AML-193 (cell line): ENCODE results near the gene CCR9.
"Not testable (repeated sequence)": the region's sequence is repeated elsewhere in the genome, so short reads cannot be mapped to it uniquely, and the experiment has no call there.

Experiments
- DNase-seq, 2 experiments: peaks; one replicate each; lab custom pipeline; 2025; lab: John Stamatoyannopoulos, UW

Gene CCR9

GRCh38 chr3:45885979-45886705 lies at the start of gene CCR9:
Gene CCR9 (plus strand): TSS chr3:45886543. CDS start chr3:45894934, 8,391 bp downstream.
- no peak for DNase-seq

DNA sequence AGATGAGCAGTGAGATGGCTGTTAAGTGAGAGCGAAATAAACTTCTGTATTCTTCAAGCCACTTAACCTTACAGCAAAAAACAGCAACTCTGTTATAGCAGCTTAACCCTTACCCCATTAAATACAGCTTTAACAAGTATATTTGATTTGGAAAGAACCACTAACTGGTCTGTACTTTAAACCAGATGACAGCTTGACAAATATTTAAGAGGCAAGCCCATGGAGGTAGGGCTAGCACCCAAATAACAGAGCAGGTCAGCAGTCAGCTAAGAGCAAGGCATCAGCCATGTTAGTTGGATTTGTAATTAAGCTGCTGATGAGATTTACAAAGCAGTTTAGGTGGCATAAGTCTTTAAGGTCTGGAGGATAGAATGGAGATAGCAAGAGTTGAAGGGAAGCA lies 47.9 kb upstream of the CCR9 start:
- no peak for DNase-seq

DNA sequence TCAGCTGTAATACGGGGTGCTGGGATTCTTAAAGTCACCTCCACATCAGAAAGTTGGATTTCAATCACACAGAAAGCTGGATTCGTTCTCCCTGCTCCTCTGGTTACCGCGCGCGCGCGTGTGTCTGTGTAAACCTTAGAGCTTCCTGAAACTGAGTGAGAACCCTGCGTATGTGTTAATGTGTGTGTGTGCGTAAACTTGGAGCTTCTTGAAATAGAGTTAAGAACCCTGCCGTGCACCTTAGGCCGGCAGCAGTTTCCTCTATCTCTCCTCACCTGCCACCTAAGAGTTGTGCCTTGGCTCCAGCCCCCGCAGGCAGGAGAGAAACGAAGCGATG lies 45.0 kb upstream of the CCR9 start:
- DNase-seq = peak; percentile 65 to 78

GRCh38 chr3:45841757-45842491 lies 44.4 kb upstream of the CCR9 start, which contains the start of gene LZTFL1:
Gene LZTFL1 (minus strand): TSS chr3:45842119. CDS start chr3:45841991, 128 bp downstream.
- peak; percentile 96 to 97 for DNase-seq

DNA sequence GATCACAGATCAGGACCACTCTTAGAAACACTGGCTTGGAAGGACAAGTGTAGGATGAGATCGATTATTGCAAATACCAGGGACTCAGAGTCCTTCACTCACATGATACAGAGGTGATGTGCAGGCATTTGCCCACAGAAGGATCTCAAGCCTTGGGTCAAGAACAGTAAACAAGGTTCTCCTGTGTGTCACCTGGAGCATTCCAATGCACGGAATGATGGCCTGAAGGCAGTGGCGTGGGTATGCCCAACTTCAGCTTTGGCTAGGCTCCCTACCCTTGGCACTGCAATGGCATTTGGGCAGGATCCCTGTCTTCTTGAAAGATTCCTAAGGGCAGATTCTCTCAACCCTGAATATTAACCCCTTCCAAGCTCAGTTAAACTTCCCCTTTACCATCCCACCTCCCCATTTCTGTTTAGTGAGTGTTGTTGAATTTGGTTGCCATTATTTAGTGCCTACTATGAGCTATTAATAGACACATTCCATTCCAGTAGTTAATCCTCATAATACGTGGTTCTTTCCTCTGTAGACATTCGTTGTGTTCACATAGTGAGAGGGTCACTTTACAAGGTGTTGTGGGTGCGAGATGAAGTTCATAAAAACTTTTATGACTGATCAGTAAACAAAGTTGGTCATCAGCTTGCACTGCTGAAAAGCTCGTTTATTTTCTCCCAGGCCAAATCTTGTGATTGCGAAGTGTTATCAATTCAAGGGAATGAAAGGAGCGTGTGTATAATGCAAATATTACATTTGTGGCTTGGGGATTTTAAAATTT lies 43.3 kb upstream of the CCR9 start:
- DNase-seq = no peak

- no peak for DNase-seq
Measured at GRCh38 chr3:45844616-45845015, 41.7 kb upstream of the CCR9 start.

DNA sequence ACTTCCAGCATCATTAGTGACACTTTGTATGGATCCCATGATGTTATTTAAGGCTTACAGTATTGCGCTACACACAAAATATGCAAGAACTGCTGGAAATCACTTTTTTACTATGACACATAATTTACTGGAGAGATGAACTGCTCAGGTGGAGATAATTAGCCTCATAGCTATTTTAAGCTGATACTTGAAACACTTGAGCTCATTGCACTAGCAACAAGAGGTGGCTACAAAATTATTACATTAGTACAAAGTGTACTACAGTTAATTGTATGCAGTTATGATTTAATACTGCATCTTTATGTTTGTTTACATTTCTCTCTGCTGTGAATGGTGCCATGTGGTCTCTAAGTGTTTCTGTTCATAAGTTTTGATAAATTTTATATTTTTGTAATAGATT lies 38.0 kb upstream of the CCR9 start:
- DNase-seq = no peak

GRCh38 chr3:45852828-45853227 lies 33.5 kb upstream of the CCR9 start:
- no peak for DNase-seq

DNA sequence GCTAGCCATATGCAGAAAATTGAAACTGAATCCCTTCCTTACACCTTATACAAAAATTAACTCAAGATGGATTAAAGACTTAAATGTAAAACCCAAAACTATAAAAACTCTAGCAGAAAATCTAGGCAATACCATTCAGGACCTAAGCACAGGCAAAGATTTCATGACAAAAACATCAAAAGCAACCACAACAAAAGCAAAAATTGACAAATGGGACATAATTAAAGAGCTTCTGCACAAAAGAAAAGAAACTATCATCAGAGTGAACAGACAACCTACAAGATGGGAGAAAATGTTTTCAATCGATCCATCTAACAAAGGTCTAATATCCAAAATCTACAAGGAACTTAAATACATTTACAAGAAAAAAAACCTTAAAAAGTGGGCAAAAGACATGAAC lies 30.0 kb upstream of the CCR9 start:
- DNase-seq = not testable (repeated sequence)

- DNase-seq = not testable (repeated sequence)
Measured at GRCh38 chr3:45857024-45857423, 29.3 kb upstream of the CCR9 start.

DNA sequence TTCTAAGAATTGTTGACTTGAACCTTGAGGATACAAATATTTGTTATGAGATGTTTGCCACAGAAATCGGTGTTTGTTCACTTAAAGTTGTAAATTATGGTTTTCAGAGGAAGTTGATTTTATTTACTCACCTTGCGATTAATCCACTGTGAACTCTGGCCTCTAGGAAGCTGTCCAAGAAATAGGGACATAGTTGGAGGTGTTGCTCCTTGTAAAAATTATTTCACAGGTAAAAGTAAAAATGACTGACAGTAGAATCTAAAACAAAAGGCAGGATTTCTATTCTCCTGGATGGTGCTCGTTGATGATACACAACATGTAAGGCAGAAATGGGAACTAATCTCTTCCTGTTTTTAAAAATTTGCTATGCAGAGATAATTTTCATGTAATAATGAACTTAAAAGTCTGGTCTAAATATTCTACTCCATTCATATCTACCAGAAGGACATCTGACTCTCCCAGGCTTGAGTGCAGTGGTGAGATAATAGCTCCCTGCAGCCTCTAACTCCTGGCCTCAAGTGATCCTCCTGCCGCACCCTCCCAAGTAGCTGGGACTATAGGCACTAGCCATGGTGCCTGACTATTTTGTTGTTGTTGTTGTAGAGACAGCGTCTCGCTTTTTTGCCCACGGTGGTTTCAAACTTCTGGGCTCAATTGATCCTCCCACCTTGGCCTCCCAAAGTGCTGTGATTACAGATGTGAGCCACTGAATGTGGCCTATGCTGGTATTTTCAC lies 27.4 kb upstream of the CCR9 start:
- no peak for DNase-seq

GRCh38 chr3:45860481-45860880 lies 25.9 kb upstream of the CCR9 start:
- DNase-seq = no peak

DNA sequence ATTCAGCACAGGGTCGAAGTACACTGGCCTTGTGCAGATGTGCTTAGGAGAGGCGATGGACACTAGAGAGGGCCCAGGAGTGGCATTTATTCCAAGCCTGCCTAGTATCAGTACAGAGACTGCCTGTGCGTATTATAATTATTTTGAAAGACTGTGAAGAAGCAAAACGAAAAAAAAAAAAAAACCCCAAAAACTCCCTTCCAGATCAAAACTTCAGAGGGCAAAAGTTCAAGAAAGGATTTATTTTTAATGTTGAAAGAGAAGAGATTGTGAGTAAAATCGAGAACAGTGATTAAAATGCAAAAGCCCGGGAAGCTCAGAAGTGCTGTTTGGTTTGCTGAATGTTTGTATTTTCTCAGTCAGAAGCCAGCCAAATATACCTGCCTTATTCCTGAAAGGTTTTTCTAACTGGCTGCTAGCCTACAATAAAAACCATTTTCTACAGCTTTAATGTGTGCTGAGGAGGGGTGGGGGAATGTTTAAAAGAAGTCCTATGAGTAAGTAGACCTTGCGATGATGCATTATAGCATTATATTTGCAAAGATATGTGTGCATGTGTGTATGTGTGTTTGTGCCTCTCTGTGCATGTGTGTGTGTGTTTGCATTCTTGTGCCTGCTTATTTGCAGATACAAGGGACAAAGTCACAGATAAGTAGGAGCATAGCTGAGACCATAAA lies 25.2 kb upstream of the CCR9 start:
- no peak for DNase-seq

DNA sequence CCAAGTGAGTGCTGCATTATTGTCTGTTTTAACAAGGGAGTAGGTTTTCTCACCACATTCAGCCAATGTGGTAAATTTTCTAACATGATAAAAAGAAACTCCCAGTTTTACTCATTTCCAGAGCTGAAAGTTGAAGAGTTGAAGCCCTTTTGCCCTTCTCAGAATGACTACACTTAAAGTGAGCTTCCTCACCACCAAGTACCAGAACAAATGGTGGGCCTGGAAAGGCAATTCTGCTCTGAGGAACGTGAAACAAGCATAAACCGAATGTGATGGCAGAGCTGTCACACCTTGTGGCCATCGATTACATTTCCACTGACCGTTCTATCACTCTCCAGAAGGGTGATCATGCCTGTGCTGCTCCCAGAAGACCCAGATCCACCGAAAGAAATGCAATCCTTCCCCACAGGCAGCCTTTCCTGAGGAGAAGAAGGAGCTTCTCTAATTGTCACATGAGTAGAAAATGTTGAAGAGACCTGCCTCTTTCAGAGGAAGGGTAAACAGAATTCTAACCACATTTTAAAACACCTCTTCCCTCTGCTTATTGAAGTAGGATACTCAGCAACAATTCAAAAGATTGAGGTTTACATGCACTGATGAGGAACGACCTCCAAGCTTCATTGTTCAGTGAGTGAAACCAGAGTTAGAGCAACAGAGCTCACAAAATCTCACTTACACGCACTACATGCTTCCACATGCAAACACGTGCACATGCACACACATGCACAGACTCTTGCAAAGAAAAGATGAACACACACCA lies 21.4 kb upstream of the CCR9 start:
- DNase-seq = no peak

DNA sequence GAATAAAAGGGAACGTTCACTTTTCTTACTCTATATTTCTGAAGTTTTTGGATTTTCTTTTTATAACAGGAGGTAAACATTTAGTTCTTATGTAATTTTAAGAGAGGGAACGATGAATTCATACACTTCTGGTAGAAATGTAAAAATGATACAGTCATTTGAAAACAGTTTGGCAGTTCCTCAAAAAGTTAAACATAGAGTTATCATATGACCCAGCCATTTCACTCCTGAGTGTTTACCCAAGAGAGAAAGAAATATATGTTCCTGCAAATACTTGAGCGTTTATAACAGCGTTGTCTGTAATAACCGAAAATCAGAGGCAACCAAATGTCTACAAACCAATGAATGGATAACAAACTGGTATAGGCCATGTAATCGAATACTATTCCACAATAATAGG lies 20.8 kb upstream of the CCR9 start:
- no peak for DNase-seq

DNA sequence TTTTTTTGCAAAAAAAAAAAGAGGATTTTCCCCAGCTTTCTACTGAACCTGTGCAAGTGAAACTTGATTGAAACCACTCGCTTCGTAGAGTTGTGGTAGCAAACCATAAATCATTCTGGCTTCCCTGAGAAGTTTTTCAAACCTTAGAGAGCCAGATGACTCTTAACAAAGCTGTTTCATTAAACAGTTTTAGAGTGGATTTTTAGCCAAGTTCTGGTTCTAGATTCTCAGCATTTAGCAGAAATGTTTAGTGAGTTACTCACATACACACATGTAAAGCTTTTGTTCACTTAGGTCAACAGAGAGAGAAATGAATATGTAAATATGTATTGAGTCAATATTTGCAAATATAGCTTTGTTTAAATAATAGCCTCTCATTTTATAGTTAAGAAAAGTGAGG lies 18.1 kb upstream of the CCR9 start:
- DNase-seq = no peak

DNA sequence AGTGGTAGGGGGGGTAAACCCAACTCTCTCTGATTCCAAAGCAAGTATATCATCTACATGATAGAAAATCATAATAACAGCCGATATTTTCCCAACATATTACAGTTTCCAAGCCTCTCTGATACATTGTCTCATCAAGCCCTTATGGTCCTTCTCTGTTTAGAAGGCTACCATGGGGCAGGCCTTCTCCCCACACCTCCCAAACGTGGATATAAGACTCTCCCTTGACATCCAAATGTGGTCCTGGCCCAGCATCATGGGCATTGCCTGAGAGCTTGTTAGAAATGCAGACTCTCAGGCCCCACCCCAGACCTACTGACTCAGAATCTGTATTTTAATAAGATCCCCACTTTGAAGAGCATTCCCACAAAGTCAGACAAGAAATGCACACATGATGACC lies 17.7 kb upstream of the CCR9 start:
- no peak for DNase-seq

DNA sequence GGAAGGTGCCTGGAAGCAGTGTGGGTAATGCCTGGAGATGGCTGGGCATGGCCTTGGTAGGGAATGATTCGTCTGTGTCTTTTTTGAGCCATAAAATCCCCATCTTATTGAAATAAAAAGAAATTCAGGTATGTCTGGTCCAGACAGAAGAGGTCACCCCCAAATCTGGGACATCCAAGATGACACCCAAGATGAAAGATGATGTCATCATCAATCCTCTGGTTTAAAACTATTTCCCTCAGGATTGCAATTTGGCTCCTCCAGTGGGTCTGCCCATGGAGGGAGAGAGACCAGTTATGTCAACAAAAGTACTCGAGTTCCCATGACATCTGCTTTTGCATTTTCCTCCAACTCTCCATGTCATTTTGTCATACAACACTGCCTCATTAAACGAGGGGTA lies 16.7 kb upstream of the CCR9 start:
- DNase-seq = no peak

GRCh38 chr3:45870099-45870498 lies 16.2 kb upstream of the CCR9 start:
- no peak for DNase-seq

GRCh38 chr3:45871780-45872179 lies 14.6 kb upstream of the CCR9 start:
- no peak for DNase-seq

DNA sequence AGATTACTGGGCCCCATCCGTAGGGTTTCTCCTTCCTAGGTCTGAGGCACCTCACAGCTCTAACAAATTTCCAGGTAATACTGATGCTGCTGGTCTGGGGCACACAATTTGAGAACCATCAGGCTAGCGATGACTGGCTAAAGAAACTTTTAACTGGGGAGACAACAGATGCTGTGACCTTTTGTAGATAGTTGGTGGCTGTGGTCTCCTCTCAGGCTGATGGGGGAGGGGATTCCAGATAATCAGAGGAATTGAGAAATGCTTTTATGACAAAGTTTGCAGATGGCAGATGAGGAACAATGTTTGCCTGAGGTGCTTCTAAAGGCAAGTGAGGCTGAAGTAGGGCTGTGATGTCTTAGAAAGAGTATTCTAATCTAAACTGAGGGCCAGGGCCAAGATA lies 13.8 kb upstream of the CCR9 start:
- no peak for DNase-seq
